GM19397 (cell line): ENCODE measurements around the gene ARMC9.

Experiments used
- ATAC-seq: cut with Tn5 transposase; IDR thresholded peaks from one replicate; pipeline ENCODE4 v1.9.1; 2021; ENCODE audit warnings: mild to moderate bottlenecking, moderate library complexity; ENCODE audit not compliant: unreplicated experiment

ARMC9 gene

GRCh38 chr2:231203087-231203486 is 4.7 kb downstream of the ARMC9 start:
- ATAC-seq, result no peak

- ATAC-seq, result no peak
Observed at GRCh38 chr2:231204146-231204545, 5.7 kb downstream of the ARMC9 start.

GRCh38 chr2:231204581-231204980 is 6.2 kb downstream of the ARMC9 start:
- no peak for ATAC-seq

- no peak for ATAC-seq
Observed at GRCh38 chr2:231207734-231208133, 9.3 kb downstream of the ARMC9 start.

- ATAC-seq, result no peak
Observed at GRCh38 chr2:231210782-231211181, 12.4 kb downstream of the ARMC9 start.

- no peak for ATAC-seq
Observed at GRCh38 chr2:231211486-231211885, 13.1 kb downstream of the ARMC9 start.

GRCh38 chr2:231212329-231212845 is 14.0 kb downstream of the ARMC9 start:
- no peak for ATAC-seq

- no peak for ATAC-seq
Observed at GRCh38 chr2:231213931-231214642, 15.7 kb downstream of the ARMC9 start.

- ATAC-seq, result no peak
Observed at GRCh38 chr2:231218366-231218765, 19.9 kb downstream of the ARMC9 start.

GRCh38 chr2:231219289-231219688 is 20.9 kb downstream of the ARMC9 start:
- ATAC-seq, result no peak

- no peak for ATAC-seq
Observed at GRCh38 chr2:231221761-231222160, 23.3 kb downstream of the ARMC9 start.

- ATAC-seq, result peak; percentile 58
Observed at GRCh38 chr2:231222318-231223000, 24.0 kb downstream of the ARMC9 start.

GRCh38 chr2:231223001-231223375 is 24.6 kb downstream of the ARMC9 start:
- no peak for ATAC-seq

GRCh38 chr2:231223458-231223976 is 25.1 kb downstream of the ARMC9 start:
- ATAC-seq, result no peak

- ATAC-seq, result peak; percentile 52
Observed at GRCh38 chr2:231227310-231228162, 29.1 kb downstream of the ARMC9 start.

GRCh38 chr2:231228223-231228622 is 29.8 kb downstream of the ARMC9 start:
- ATAC-seq, result peak; percentile 79

- ATAC-seq, result no peak
Observed at GRCh38 chr2:231228974-231229529, 30.6 kb downstream of the ARMC9 start.

GRCh38 chr2:231235217-231235616 is 36.8 kb downstream of the ARMC9 start:
- ATAC-seq, result no peak

- ATAC-seq, result no peak
Observed at GRCh38 chr2:231238689-231239088, 40.3 kb downstream of the ARMC9 start.

GRCh38 chr2:231239751-231240150 is 41.3 kb downstream of the ARMC9 start:
- no peak for ATAC-seq
